Stimulated activated CD8-positive, alpha-beta memory T cell treated with anti-CD3 and anti-CD28 coated beads, Interleukin-2, amount 100 ng/mL, for 1 hour (primary cell): ENCODE results near the gene CBY3.
"Not testable (repeated sequence)": the region's sequence is repeated elsewhere in the genome, so short reads cannot be mapped to it uniquely, and the experiment has no call there.

Experiments
- DNase-seq, 2 donors: peaks; one replicate each; pipeline ENCODE4 v3.0.0-alpha.2; 2020; ENCODE audit warnings: low read depth in 2 of 2

Gene CBY3

GRCh38 chr5:179668391-179668790, 12.4 kb downstream of the CBY3 start:
- no peak for DNase-seq

DNA sequence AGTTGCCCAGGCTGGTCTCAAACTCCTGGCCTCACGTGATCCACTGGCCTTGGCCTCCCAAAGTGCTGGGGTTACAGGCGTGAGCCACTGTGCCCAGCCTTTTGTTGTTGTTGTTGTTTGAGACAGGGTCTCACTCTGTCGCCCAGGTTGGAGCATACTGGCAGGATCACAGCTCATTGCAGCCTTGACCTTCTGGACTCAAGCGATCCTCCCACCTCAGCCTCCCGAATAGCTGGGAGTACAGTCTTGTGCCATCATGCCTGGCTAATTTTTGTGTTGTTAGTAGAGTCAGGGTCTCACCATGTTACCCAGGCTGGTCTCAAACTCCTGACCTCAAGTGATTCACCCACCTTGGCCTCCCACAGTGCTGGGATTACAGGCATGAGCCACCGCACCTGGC, 19.2 kb downstream of the CBY3 start:
- DNase-seq, result not testable (repeated sequence)

DNA sequence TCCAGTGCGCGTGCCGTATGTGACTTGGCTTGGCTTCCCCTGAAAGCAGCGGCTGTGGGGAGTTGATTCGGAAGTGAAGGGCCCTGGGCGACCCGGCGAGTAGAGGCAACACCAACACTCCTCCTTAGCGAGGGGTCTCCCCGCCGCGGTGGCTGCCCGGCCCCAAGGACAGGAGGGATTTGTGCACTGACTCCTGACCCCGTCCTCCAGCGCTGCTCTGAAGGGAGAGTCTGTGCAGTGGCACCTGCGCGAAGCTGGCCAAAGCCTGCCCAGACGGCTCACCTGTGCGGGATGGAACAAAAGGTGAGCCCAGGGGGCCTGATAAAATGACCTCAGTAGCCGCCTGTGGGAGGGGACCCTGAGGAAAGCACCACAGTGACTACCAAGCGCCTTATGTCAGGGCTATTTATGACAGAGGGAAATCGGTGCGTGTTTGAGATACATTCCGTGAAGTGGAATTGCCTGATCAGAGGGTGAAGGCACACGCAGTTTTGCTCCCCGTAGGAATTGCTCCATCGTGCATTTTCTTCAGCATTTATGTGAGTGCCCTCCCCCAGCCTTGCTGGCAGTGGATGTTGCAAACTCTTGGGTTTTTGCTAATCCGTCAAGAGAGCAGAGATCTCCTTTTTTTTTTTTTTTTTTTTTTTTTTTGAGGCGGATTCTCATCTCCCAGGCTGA, 22.5 kb downstream of the CBY3 start:
- DNase-seq, result not testable (repeated sequence)

DNA sequence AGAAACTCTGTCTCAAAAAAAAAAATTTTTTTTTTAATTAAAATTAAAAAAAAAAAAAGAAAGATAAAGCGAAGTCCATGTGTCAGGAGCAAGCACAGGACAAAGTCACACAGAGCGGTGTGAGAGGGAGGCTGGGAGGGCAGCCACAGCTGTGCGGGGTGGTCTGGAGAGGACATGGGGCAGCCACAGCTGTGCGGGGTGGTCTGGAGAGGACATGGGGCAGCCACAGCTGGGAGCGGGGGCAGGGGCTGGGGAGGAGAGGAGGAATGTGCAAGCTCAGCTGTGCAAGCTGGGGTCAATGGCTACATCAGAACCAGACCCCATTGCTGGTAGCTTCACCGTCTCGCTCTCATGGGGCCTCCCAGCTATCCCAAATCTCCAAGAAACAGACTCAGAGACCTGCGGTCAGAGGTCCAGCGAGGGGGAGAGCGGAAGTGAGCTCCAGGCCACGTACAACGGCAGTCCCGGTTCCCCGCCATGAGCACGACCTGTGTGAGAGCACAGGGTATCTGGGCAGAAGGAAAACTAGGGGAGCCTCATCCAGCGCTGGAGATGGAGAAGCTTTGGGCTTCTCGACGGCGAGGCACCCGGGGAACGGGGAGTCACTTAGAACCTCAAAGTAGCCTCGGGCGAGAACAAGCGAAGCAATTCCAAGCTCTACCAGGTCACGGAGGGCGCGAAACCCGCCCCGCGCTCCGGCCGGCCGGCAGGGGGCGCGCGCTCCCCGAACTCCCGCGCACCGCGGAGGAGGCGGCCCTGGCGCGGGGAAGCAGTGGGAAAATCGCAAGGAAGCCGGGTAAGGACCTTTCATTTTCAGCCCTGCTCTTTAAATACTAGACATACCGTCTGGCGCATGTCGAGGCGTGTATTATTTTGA, 23.3 kb downstream of the CBY3 start:
- not testable (repeated sequence) for DNase-seq

DNA sequence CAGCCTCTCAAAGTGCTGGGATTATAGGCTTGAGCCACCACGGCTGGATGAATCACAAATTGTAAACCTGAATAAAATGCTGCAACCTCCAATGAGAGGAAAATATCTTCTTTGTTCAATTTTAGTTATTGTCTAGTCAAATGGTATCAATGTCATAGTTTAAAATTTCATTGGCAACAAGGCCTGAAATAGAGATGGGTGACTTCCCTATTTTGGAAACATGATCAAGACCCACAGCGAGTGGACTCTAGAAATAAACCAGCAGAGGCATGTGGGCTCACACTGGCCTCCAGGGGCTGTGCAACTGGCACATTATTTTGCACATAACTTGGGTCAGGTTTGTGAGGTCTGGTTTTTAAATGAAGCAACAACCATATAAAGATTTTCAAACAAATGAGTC, 27.7 kb downstream of the CBY3 start:
- not testable (repeated sequence) for DNase-seq

GRCh38 chr5:179650245-179650644, 30.6 kb downstream of the CBY3 start:
- not testable (repeated sequence) for DNase-seq

GRCh38 chr5:179649166-179649703, 31.6 kb downstream of the CBY3 start:
- DNase-seq, result not testable (repeated sequence)

DNA sequence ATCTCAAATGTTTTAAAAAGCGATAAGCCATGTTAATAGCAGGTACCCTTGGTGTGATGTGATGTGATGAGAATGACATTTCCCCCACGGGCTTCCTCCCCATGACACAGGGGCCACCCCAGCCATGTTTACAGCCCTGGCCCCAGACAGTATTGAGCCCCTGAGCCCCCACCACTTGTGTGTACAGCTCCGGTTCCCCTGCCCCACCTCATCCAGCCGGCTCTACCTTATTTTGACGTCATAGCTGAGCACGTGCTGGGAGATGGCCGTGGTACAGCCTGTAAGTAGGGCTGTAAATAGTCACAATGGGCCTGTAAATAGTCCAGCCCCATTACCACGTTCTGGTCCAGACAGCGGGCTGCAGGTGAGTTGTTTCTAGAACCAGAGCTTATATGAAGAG, 32.4 kb downstream of the CBY3 start:
- DNase-seq, result no peak

- DNase-seq, result not testable (repeated sequence)
These were observed 36.1 kb downstream of the CBY3 start for GRCh38 chr5:179644766-179645165.

DNA sequence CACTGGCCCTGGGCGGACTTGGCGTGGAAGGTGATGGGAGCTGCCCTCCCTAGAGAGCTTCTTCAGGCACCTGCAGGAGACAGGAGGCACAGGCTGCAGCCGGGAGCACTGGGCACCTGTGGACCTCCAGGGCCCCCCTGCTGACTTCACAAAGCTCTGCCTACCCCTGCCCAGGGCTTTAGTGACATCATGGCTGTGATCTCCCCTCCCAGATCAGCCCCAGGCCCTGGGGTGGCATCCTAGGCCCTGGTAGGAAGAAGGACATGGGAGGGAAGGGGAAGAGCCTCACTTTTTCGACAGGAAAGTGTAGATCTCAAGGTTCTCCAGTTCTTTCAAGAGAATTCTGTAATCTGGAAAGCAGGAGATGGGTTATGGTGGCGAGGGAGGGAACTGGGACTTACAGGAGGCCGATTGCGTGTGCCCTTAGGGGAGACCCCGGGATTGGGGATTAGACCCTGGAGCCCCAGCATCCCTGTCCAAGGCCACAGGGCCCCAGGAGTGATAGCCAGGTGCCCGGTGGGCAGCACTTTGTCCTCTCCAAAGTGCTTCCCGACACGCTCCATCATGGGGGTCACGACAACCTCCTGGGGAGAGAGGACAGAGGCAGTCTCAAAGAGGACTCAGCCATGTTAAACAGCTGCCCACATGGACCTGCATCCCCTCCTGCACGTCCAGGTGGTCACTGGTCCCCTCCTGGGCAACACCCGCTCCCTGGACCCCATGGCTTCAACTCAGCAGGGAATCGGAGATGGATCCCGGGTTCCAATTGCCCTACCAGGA, 37.5 kb downstream of the CBY3 start:
- not testable (repeated sequence) for DNase-seq

DNA sequence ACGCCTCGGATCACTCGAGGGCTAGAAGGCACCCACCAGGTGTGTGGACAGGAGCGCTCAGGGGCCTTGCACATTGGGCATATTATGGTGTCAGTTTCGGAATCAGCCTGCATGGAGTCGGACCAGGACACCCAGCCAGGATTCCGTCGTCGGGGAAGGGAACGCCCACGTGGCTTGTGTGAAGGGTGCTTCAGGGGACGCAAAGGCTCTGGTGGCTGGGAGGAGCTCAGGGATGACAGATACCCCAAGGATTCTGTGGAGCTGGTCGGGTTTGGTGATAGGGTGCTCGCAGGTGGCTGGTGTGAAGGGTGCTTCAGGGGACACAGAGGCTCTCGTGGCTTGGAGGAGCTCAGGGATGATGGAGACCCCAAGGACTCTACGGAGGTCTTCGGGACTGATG, 38.2 kb downstream of the CBY3 start:
- not testable (repeated sequence) for DNase-seq

- DNase-seq, result not testable (repeated sequence)
These were observed 39.1 kb downstream of the CBY3 start for GRCh38 chr5:179641745-179642144.

- DNase-seq, result not testable (repeated sequence)
These were observed 41.5 kb downstream of the CBY3 start for GRCh38 chr5:179639296-179639695.

- not testable (repeated sequence) for DNase-seq
These were observed 46.3 kb downstream of the CBY3 start for GRCh38 chr5:179634370-179635172.

DNA sequence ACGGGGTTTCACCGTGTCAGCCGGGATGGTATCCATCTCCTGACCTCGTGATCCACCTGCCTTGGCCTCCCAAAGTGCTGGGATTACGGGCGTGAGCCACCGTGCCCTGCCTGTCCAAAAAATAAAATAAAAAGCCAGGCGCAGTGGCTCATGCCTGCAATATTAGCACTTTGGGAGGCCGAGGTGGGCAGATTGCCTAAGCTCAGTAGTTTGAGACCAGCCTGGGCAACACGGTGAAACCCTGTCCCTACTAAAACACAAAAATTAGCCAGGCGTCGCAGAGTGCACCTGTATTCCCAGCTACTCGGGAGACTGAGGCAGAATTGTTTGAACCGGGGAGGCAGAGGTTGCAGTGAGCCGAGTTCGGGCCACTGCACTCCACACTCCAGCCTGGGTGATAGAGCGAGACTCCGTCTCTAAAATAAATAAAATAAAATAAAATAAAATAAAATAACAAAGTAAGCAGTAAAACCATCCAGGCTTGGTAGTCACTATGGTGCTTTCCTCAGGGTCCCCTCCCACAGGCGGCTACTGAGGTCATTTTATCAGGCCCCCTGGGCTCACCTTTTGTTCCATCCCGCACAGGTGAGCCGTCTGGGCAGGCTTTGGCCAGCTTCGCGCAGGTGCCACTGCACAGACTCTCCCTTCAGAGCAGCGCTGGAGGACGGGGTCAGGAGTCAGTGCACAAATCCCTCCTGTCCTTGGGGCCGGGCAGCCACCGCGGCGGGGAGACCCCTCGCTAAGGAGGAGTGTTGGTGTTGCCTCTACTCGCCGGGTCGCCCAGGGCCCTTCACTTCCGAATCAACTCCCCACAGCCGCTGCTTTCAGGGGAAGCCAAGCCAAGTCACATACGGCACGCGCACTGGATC, 47.1 kb downstream of the CBY3 start:
- not testable (repeated sequence) for DNase-seq
